K562 treated with DMSO at 1 percent for 12 hours (cell line): Measurements from ENCODE around the gene SHQ1. TPM values are rescaled to one million over a fixed set of nuclear protein-coding genes. Genes with fewer than 3 reads are reported as not detected.

Source experiments
- total RNA-seq: library from RNA; unstranded; fragments of 300-600 nt; gene quantifications from 2 replicates; pipeline ENCODE4 v1.2.3, GENCODE V29; 2022; ENCODE audit not compliant: insufficient read depth

SHQ1 gene
- total RNA-seq = 6.3 and 7.8 TPM in 2 replicates

GRCh38 chr3:72847751-72848702 is at the start of gene SHQ1:
TSS of gene SHQ1 (minus strand) at chr3:72848445. CDS start at chr3:72848340, 105 bp downstream.

DNA sequence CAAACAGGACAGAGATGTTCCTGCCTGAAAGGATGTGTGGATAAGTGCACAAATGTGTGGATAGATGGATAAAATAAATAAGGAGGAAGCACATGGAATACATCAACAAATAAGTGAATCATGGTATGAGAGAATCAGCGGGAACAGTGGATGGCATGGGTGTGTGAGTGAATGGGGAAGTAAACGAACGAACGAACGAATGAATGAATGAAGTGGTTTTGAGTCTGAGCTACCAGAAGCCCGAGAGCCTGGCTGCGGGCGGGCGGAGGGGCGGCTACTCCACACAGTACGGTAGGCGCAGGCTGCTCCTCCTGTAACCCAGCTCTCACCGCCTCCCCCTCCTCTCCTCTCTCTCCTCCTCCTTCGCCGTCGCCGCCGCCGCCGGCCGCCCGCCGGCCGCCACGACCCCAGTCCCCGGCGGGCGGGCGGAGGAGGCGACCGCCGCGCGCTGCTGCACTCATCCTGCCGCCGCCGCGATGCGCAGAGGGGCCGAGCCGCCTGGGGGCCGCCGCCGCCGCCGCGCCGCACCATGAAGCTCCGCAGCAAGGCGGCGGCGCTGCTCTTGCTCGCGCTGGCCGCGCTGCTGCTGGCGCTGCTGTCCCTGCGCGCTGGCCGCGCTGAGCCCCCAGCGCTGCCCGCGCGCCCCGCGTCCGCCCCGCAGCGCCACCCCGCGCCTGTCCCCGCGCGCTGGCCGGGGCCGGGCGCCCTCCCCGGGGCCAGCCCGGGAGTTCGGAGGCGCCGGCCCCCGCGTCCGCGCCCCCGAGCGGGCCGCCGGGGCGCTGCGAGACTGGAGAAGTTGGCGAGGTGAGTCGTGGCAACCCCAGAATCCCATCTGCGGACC is 39.7 kb upstream of the SHQ1 start, which contains the start of gene GXYLT2:
Gene GXYLT2, plus strand, starts transcription at position 342 of the 841 bp plus-strand sequence. Its CDS starts 188 bp downstream, at position 530.

Other genes with a start within 250 kb of the SHQ1 start
- gene GXYLT2, start 39.6 kb upstream of the SHQ1 start, total RNA-seq = 0.96 and 4.1 TPM in 2 replicates
- gene PPP4R2, start 148.4 kb upstream of the SHQ1 start, total RNA-seq = 6.1 and 17.2 TPM in 2 replicates
- not detected in 2 replicates for gene EBLN2, start 213.2 kb upstream of the SHQ1 start, total RNA-seq